Common myeloid progenitor, CD34-positive (primary cell): ENCODE data around the gene SLC25A41.

Experiments used
- CTCF ChIA-PET: fragments of 350-600 bp; sonication (Branson Sonifier 250); formaldehyde crosslinking; loops from one replicate; lab custom pipeline; 2021; ENCODE audit warnings: antibody characterized with exemption; lab: Charles Lee
- POLR2A ChIA-PET: fragments of 350-600 bp; sonication (Branson Sonifier 250); formaldehyde crosslinking; loops from one replicate; lab custom pipeline; 2021; ENCODE audit warnings: antibody characterized with exemption; lab: Charles Lee
- DNase-seq, 3 donors: peaks; one replicate each; pipeline versions ENCODE4 v3.0.0 to v3.0.0-alpha.2; 2013
- H3K27ac ChIP-seq, 2 experiments: 1 replicate in 1 of 2; 2 replicates in 1 of 2; pipeline ENCODE4 v1.7.0; 2013; ENCODE audit warnings: inconsistent platforms in 2 of 2, low read length in 2 of 2, mild to moderate bottlenecking in 2 of 2, low read depth in 1 of 2, moderate library complexity in 1 of 2; ENCODE audit not compliant: severe bottlenecking in 2 of 2, insufficient read depth in 1 of 2, poor library complexity in 1 of 2
- H3K27me3 ChIP-seq, 5 experiments: replicated peaks in 2 of 5; 1 replicate in 3 of 5; 2 replicates in 2 of 5; pipeline versions ENCODE4 v1.6.1 to v1.7.0; 2013; ENCODE audit warnings: low read length in 4 of 5, mild to moderate bottlenecking in 2 of 5, moderate library complexity in 2 of 5, inconsistent platforms in 1 of 5; ENCODE audit not compliant: insufficient read depth in 5 of 5, control insufficient read depth in 4 of 5
- H3K36me3 ChIP-seq, 4 experiments: 1 replicate in 2 of 4; 2 replicates in 2 of 4; pipeline versions ENCODE4 v1.6.1 to v1.7.0; 2013; ENCODE audit warnings: low read length in 3 of 4, control low read depth in 1 of 4, mild to moderate bottlenecking in 1 of 4; ENCODE audit not compliant: control insufficient read depth in 4 of 4, insufficient read depth in 4 of 4
- H3K4me1 ChIP-seq, 4 experiments: 1 replicate in 3 of 4; 2 replicates in 1 of 4; pipeline versions ENCODE4 v1.6.1 to v1.7.1; 2013; ENCODE audit warnings: low read length in 3 of 4, mild to moderate bottlenecking in 3 of 4, control low read depth in 1 of 4, inconsistent platforms in 1 of 4, moderate library complexity in 1 of 4; ENCODE audit not compliant: control insufficient read depth in 4 of 4, insufficient read depth in 4 of 4; ENCODE audit errors: control extremely low read depth in 1 of 4
- H3K4me3 ChIP-seq, 7 experiments: 1 replicate in 4 of 7; 2 replicates in 3 of 7; pipeline versions ENCODE4 v1.5.1 to v1.7.0; 2013; ENCODE audit warnings: mild to moderate bottlenecking in 7 of 7, low read length in 6 of 7, moderate library complexity in 6 of 7, inconsistent platforms in 2 of 7, low read depth in 2 of 7, control low read depth in 1 of 7; ENCODE audit not compliant: insufficient read depth in 4 of 7, control insufficient read depth in 1 of 7; ENCODE audit errors: extremely low read depth in 1 of 7
- H3K9me3 ChIP-seq, 5 experiments: 1 replicate in 4 of 5; 2 replicates in 1 of 5; pipeline versions ENCODE4 v1.6.1 to v1.7.1; 2013; ENCODE audit warnings: low read length in 4 of 5, mild to moderate bottlenecking in 2 of 5, inconsistent platforms in 1 of 5, low read depth in 1 of 5, moderate library complexity in 1 of 5; ENCODE audit not compliant: control insufficient read depth in 4 of 5, insufficient read depth in 2 of 5; ENCODE audit errors: control extremely low read depth in 1 of 5
- WGBS: methylation state at CpG from one replicate; pipeline ENCODE4 v1.1.5; 2013; ENCODE audit not compliant: insufficient coverage; 5-methylcytosine and 5-hydroxymethylcytosine counted together

SLC25A41 gene

DNA sequence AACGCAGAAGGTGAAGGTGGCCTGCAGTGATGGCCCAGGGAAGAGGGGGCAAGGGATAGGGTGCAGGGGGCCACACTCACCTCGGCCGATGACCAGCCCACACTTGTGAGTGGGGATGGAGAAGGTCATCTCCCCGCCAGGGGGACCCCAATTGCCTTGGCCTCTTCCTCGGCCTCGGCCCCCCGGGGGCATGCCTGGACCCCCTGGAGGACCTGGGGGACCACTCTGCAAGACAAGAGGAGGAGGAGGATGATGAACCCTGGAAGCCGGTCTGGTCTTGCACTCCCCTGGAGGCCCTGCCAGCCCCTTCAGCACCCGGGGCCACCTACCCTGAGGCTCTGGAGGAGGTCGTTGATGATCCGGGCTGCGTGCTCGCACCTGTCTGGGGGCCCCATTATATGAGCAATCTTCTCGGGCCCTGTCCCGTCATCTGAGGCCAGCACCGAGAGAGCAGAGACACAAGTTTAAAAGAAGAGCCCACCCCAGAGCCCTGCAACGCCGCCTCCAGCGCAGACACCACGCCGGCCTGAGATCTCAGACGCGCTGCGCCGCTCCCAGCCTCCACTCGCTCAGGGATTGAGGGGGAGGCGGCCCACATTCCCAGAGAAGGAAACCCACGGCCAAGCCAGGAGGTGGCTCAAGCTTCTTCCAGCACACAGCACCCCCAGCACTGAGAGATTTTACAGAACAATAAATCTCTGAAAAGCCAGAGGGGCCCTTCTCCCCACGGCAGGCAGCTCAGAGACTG, 16.7 kb downstream of the SLC25A41 start:
- H3K4me3 ChIP-seq, result no peak overlapping the region
- peaks cover 0 to 1% (median 0%) of the 10 kb centered on the region in 4 experiments for H3K4me1 ChIP-seq
- DNase-seq, result no peak
- no peaks in the 10 kb centered on the region for H3K27me3 ChIP-seq
- H3K9me3 ChIP-seq, result no peaks in the 10 kb centered on the region
- no peak overlapping the region for H3K27ac ChIP-seq
- CTCF ChIA-PET, result interaction anchor here (0.6 to 1.2 kb wide), 2 partner anchors 54 to 199 kb away, joined by 3 read pairs; no protein-coding TSS in a partner anchor
- peaks cover 9 to 83% (median 69%) of the 10 kb centered on the region in 4 experiments for H3K36me3 ChIP-seq
- POLR2A ChIA-PET, result interaction anchor here (0.8 kb wide), 1 partner anchor 12 kb away, joined by 5 read pairs; no protein-coding TSS in a partner anchor
- WGBS, result 96% methylated on average over 26 of the region's 29 CpGs

GRCh38 chr19:6415591-6416190, 17.9 kb downstream of the SLC25A41 start:
- Histone ChIP-seq H3K36me3 (peaks cover 7 to 72% (median 60%) of the 10 kb centered on the region in 4 experiments), H3K27me3 (no peaks in the 10 kb centered on the region), H3K27ac (no peak overlapping the region), H3K9me3 (no peaks in the 10 kb centered on the region), H3K4me1 (no peaks in the 10 kb centered on the region), H3K4me3 (no peak overlapping the region)
- ChIA-PET POLR2A (interaction anchor here (0.6 kb wide), 1 partner anchor 120 kb away, joined by 3 read pairs; no protein-coding TSS in a partner anchor), CTCF (no interaction called here)
- DNase-seq, result no peak
- 98% methylated on average over 15 of the region's 32 CpGs for WGBS

- 96% methylated on average over 37 of the region's 47 CpGs for WGBS
- peaks cover 4 to 65% (median 53%) of the 10 kb centered on the region in 4 experiments for H3K36me3 ChIP-seq
Measured at GRCh38 chr19:6414793-6415590, 18.6 kb downstream of the SLC25A41 start.

DNA sequence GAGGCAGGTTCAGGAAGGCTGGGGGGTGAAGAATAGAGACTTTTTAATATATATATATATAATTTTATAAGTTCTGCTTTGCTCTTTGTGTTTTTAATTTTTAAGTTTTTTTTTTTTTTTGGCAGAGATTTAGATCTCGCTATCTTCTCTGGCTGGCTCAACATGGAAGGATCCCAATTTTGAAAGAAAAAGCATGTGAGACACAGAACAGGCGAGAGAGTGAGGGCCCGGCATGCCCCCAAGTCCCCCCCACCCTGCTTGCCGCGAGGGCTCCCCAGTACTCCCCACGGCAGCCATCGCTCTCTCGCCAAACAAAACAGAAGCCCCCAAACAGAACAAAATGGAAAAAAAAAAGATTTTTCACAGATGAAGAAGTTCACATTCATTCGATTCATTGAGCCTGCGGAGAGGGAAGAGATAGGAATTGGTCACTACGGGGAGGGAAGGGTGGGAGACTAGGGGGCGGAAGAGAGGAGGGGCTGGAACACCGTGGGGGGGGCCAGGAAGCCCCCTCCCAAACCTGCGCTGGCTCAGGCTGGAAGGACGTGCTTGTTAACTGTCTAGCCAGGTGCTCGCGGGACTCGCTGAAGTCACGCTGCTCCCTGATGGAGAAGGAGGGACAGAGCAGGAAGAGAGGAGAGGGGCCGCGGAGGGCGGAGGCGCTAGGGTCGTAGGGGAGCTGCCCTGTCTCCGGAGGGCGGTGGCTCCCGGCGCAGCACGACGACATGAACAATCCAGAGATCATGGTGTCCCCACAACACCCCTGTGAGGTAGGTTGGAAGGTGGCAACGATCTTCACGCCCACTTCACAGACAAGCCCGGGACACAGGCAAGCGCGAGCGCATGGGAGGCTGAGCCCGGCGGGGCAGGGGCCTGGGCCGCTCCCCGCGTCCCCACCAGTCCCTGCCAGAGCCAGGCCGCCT, 19.6 kb downstream of the SLC25A41 start:
- no peaks in the 10 kb centered on the region for H3K27me3 ChIP-seq
- CTCF ChIA-PET, result no interaction called here
- peaks cover 4 to 55% (median 43%) of the 10 kb centered on the region in 4 experiments for H3K36me3 ChIP-seq
- H3K27ac ChIP-seq, result no peak overlapping the region
- no peak overlapping the region for H3K4me3 ChIP-seq
- H3K9me3 ChIP-seq, result no peaks in the 10 kb centered on the region
- 86% methylated on average over 23 of the region's 42 CpGs for WGBS
- no peak for DNase-seq
- H3K4me1 ChIP-seq, result no peaks in the 10 kb centered on the region
- POLR2A ChIA-PET, result no interaction called here

More at GRCh38 chr19:6414793-6415590, 18.6 kb downstream of the SLC25A41 start:
- Histone ChIP-seq H3K27ac (no peak overlapping the region), H3K9me3 (no peaks in the 10 kb centered on the region), H3K4me1 (no peaks in the 10 kb centered on the region), H3K4me3 (no peak overlapping the region), H3K27me3 (no peaks in the 10 kb centered on the region)
- ChIA-PET CTCF (no interaction called here), POLR2A (no interaction called here)
- DNase-seq, result no peak

- WGBS, result 100% methylated on average over 1 of the region's 10 CpGs
- Histone ChIP-seq H3K36me3 (peaks cover 4 to 48% (median 38%) of the 10 kb centered on the region in 4 experiments), H3K4me3 (no peak overlapping the region), H3K27ac (no peak overlapping the region), H3K4me1 (no peaks in the 10 kb centered on the region), H3K27me3 (no peaks in the 10 kb centered on the region), H3K9me3 (no peaks in the 10 kb centered on the region)
- ChIA-PET CTCF (no interaction called here), POLR2A (no interaction called here)
- DNase-seq, result no peak
Measured at GRCh38 chr19:6413291-6413690, 20.3 kb downstream of the SLC25A41 start.

DNA sequence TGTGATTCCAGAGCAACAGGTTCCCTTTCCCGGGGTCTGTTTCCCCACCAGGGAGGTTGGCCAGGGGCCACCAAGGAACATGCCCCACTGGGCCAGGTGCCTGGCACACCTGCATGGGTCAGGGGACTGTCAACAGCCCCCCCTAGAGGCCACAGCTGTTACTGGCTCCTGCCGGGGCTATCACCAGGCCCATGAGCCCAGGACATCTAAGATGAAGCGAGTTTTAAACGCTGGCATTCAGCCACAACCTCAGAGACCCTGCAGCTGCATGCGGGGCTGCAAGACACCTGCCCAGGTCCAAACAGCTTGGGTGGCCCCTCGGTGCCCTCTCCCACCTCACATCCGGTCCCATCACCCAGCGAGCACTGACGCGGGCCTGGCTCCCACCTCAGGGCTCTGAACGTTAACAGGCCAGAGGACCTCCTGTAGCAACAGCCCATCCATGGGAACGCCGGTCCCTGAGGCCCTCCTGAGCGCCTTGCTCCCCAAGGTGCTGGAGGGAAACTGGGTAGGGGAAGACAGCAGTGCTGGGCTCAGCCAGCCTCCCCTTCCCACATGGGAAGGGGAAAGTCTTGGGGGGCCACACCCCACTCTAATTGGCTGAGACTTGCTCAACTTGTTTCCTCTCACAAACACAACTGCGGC, 21.0 kb downstream of the SLC25A41 start:
- Histone ChIP-seq H3K27me3 (no peaks in the 10 kb centered on the region), H3K36me3 (peaks cover 2 to 41% (median 31%) of the 10 kb centered on the region in 4 experiments), H3K4me1 (no peaks in the 10 kb centered on the region), H3K4me3 (no peak overlapping the region), H3K9me3 (no peaks in the 10 kb centered on the region), H3K27ac (no peak overlapping the region)
- CTCF ChIA-PET, result interaction anchor here (0.6 kb wide), 1 partner anchor 93 kb away, joined by 3 read pairs; no protein-coding TSS in a partner anchor
- POLR2A ChIA-PET, result interaction anchor here (1.1 kb wide), 1 partner anchor 10 kb away, joined by 4 read pairs; no protein-coding TSS in a partner anchor
- peak in 2 of 3 donors; percentile 40 to 53 for DNase-seq
- 73% methylated on average over 8 of the region's 15 CpGs for WGBS
